ENCODE data around the gene ERC2.

DNA sequence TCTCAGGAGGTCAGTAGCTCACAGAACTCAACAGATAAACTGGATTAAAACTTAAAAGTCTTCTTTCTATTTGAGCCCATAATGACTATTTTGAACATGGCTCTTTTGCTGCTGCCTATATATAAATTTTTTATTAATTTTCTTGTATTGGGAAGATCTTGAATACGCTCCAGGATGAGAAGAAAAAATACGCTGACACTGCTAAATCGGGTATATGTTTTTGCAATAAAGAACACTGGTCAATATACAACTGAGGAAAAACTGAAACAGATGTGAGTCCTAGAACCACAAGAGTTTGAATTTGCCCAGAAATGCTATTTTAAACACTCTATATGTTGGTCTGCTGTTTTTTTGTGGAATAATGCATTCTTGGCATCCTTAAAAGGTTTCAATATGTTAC is 1001.7 kb downstream of the ERC2 start:
- TF ChIP-seq, protein P1, sequence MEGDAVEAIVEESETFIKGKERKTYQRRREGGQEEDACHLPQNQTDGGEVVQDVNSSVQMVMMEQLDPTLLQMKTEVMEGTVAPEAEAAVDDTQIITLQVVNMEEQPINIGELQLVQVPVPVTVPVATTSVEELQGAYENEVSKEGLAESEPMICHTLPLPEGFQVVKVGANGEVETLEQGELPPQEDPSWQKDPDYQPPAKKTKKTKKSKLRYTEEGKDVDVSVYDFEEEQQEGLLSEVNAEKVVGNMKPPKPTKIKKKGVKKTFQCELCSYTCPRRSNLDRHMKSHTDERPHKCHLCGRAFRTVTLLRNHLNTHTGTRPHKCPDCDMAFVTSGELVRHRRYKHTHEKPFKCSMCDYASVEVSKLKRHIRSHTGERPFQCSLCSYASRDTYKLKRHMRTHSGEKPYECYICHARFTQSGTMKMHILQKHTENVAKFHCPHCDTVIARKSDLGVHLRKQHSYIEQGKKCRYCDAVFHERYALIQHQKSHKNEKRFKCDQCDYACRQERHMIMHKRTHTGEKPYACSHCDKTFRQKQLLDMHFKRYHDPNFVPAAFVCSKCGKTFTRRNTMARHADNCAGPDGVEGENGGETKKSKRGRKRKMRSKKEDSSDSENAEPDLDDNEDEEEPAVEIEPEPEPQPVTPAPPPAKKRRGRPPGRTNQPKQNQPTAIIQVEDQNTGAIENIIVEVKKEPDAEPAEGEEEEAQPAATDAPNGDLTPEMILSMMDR (conservative IDR thresholded peaks at IDR 0.05; ENCODE audit: low read depth, low read length), result no peak
- no peak for TF ChIP-seq EZH2 (IDR thresholded peaks at IDR 0.05; ENCODE audit: borderline replicate concordance, low read depth, low read length, poor library complexity, severe bottlenecking)

All from A673 (cell line).